Heart left ventricle (tissue), 16 donors: ENCODE results near the gene NIPBL. TPM values are rescaled to one million over a fixed set of nuclear protein-coding genes. Genes with fewer than 3 reads are reported as not detected.

Source experiments
- ATAC-seq, 4 donors: fragments of 200-7000 bp; cut with Tn5 transposase; one replicate each; pipeline ENCODE4 v1.9.1; 2020 to 2022; ENCODE audit warnings: moderate library complexity in 4 of 4, mild to moderate bottlenecking in 3 of 4, moderate number of reproducible peaks in 1 of 4
- DNase-seq, 5 donors: peaks; one replicate each; pipeline ENCODE4 v3.0.0-alpha.2; 2020
- H3K27ac ChIP-seq, 12 donors: fragments of 200-600 bp; sonication (generic) in 4 of 12; one replicate each; pipeline versions ENCODE4 v1.5.0 to v1.8.0; 2016 to 2022; ENCODE audit warnings: mild to moderate bottlenecking in 2 of 12
- H3K27me3 ChIP-seq, 9 donors: fragments of 200-600 bp; sonication (generic) in 2 of 9; one replicate each; pipeline versions ENCODE4 v1.5.1 to v1.8.0; 2016 to 2022; ENCODE audit warnings: mild to moderate bottlenecking in 3 of 9
- H3K36me3 ChIP-seq, 9 donors: fragments of 200-600 bp; sonication (generic) in 2 of 9; one replicate each; pipeline versions ENCODE4 v1.5.0 to v1.8.0; 2018 to 2022; ENCODE audit warnings: mild to moderate bottlenecking in 2 of 9
- H3K4me1 ChIP-seq, 12 donors: fragments of 200-600 bp; sonication (generic) in 4 of 12; one replicate each; pipeline versions ENCODE4 v1.5.0 to v1.8.0; 2016 to 2022; ENCODE audit warnings: mild to moderate bottlenecking in 3 of 12
- H3K4me3 ChIP-seq, 12 donors: fragments of 200-600 bp; sonication (generic) in 4 of 12; one replicate each; pipeline versions ENCODE4 v1.5.0 to v1.8.0; 2017 to 2022; ENCODE audit warnings: mild to moderate bottlenecking in 9 of 12, moderate library complexity in 4 of 12
- H3K9me3 ChIP-seq, 12 donors: fragments of 200-600 bp; sonication (generic) in 4 of 12; one replicate each; pipeline versions ENCODE4 v1.5.0 to v1.8.0; 2016 to 2022; ENCODE audit warnings: mild to moderate bottlenecking in 1 of 12
- CTCF ChIP-seq, 12 donors: fragments of 200-600 bp; sonication (generic) in 4 of 12; IDR thresholded peaks; one replicate each; pipeline versions ENCODE4 v1.5.0 to v1.8.0; 2018 to 2022; ENCODE audit warnings: antibody characterized with exemption in 12 of 12, mild to moderate bottlenecking in 5 of 12
- POLR2A ChIP-seq, 2 donors: fragments of 450-650 bp; IDR thresholded peaks; one replicate each; pipeline ENCODE4 v1.6.1; 2017; ENCODE audit warnings: antibody characterized with exemption in 2 of 2, mild to moderate bottlenecking in 2 of 2, moderate library complexity in 2 of 2
- WGBS, 4 donors: extraction: QIAGEN DNeasy Blood & Tissue Kit in 2 of 4; methylation state at CpG; one replicate each; pipeline versions ENCODE4 v1.1.5 to v1.1.7; 2013 to 2018; 5-methylcytosine and 5-hydroxymethylcytosine counted together
- intact Hi-C, 10 donors: fragments of 100-400 bp; cut with DNase I; formaldehyde crosslinking; loops; one replicate each; pipeline versions ENCODE4 v1.11.1 to v1.14.2; 2022
- polyA plus RNA-seq, 2 donors: library from polyadenylated mRNA; stranded (reverse); fragments of 200-250 nt; gene quantifications; one replicate each; pipeline ENCODE4 v1.2.3, GENCODE V29; 2013
- total RNA-seq, 9 donors: library from RNA; depleted of rRNA in 2 of 9; stranded (reverse); fragments of >200 nt in 2 of 9; fragmentation: NEBNext Ultra II Directional in 3 of 9; extraction: Animal tissue kit (Norgen Biotek cat#: 25700) in 3 of 9; gene quantifications; one replicate each; pipeline versions ENCODE4 v1.1.0 to v1.2.4, GENCODE V29; 2016 to 2023
- donor health status: ischemic (EF 13 %, LVEDD 7.1; RV severe dilation, severe dysfunction).
- donor health status: healthy with polysubstance abuse.
- donor health status: DM: no; HTN: yes; CAD: no.
- donor health status: DM: no; HTN: no; CAD: no.
- donor health status: ischemic (EF 25% LVEDD 6.9; RV normal size, moderate dysfunction).
- donor health status: ischemic (EF 25% LVEDD 5.7; RV mildly dilated, moderate dysfunction).
- donor health status: healthy.
- donor health status: DM: yes; HTN: yes; CAD: no.
- donor health status: ischemic (EF 35%, LVEDD 5.7; RV mildly dilated, moderate dysfunction).
- donor health status: nonischemic (EF 11% LVEDD 7.7; RV severe dilation, severe dysfunction).
- donor health status: DM: yes; HTN: yes; CAD: no.
- donor health status: PGD.
- donor health status: ischemic (EF 29% LVEDD 5.4; RV normal size, mild dysfunction).
- donor health status: nonischemic (EF 23%, LVEDD 6.1; RV moderate dilation, normal function).

NIPBL gene
- total and polyA plus RNA-seq, 11 donors, result 13.2 to 57.3 (median 38.2) TPM

GRCh38 chr5:37064442-37064841 lies 187.9 kb downstream of the NIPBL start:
- no peak for DNase-seq
- H3K27me3 ChIP-seq, result no peaks in the 10 kb centered on the region
- H3K27ac ChIP-seq, result no peak overlapping the region
- ATAC-seq, result no peak
- TF ChIP-seq POLR2A (IDR thresholded peaks at IDR 0.05), result no peak
- TF ChIP-seq CTCF (IDR thresholded peaks at IDR 0.05), result no peak
- no peaks in the 10 kb centered on the region for H3K9me3 ChIP-seq
- no peaks in the 10 kb centered on the region for H3K4me1 ChIP-seq
- intact Hi-C loops, result no loop called here
- peaks cover 3 to 78% (median 63%) of the 10 kb centered on the region in 9 donors for H3K36me3 ChIP-seq
- no peak overlapping the region for H3K4me3 ChIP-seq
- 87 to 90% (median 89%) methylated on average over 9 of the region's 9 CpGs for WGBS, 4 donors

DNA sequence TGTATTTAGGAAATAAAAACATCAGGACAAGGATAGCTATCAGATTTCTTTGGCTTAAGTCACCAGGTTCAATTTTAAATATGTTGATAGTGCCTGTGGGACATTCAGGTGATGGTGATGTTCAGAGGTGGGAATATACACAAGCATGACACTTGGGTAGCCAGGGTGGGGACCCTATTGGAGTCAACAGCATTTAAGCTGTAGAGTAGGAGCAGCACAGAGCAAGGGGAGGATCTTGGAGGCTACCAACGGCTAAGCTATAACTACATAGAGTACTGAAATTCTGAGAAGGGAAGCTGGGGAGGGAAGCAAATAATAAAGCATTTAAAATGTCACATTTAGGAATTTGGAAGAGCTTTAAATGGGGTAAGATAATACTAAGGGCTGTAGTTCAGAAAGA lies 194.9 kb downstream of the NIPBL start:
- no peak for ATAC-seq
- Histone ChIP-seq H3K9me3 (no peaks in the 10 kb centered on the region), H3K4me1 (peaks cover 0 to 6% (median 0%) of the 10 kb centered on the region in 12 donors), H3K4me3 (no peak overlapping the region), H3K27ac (no peak overlapping the region), H3K27me3 (no peaks in the 10 kb centered on the region), H3K36me3 (peaks cover 0 to 7% (median under 1%) of the 10 kb centered on the region in 9 donors)
- DNase-seq, result no peak
- WGBS, 4 donors, result 67 to 80% (median 75%) methylated on average over 1 of the region's 1 CpG
- TF ChIP-seq CTCF (IDR thresholded peaks at IDR 0.05) (no peak), POLR2A (IDR thresholded peaks at IDR 0.05) (no peak)
- intact Hi-C loops, result no loop called here

DNA sequence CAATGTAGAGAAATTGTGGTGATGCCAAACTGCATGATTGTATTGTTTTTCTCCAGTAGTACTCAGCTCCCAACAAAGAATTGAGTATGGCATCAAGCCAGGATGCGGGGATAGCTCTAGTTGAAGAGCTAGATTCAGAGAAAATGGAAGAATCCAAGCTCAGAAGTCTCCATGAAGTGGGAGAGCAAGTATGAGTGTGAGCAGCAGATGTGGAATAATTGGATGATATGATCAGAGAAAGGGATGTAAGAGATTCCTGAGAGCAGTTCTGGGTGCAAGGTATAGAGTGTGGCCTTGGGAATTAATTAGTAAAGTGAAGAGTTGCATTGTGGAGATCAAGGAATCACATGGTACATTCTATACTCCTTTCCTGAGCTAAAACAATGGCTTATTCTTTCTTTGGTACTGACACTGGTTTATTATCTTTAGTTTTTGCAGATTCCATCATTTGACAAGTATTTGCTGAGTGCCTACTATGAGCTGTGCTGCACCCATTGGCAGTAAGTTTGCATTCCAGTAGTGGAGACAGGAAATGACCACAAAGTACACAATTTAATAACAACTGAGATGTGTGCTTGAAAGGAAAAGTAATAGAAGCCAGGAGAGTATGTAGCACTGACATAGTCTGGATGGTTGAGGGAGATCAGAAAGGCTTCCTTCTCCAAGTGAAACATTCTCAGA lies 195.5 kb downstream of the NIPBL start:
- Histone ChIP-seq H3K27ac (no peak overlapping the region), H3K27me3 (no peaks in the 10 kb centered on the region), H3K4me1 (peaks cover 0 to 6% (median 0%) of the 10 kb centered on the region in 12 donors), H3K36me3 (peaks cover 0 to 3% (median 0%) of the 10 kb centered on the region in 9 donors), H3K9me3 (no peaks in the 10 kb centered on the region), H3K4me3 (no peak overlapping the region)
- intact Hi-C loops, result no loop called here
- DNase-seq (no peak), ATAC-seq (peak in 2 of 4 donors; percentile 13 to 61)
- TF ChIP-seq POLR2A (IDR thresholded peaks at IDR 0.05) (no peak), CTCF (IDR thresholded peaks at IDR 0.05) (no peak)
- 55 to 66% (median 61%) methylated on average over 1 of the region's 1 CpG for WGBS, 4 donors

- Histone ChIP-seq H3K27ac (no peak overlapping the region), H3K9me3 (no peaks in the 10 kb centered on the region), H3K36me3 (peaks cover 0 to 23% (median 7%) of the 10 kb centered on the region in 9 donors), H3K4me1 (peaks cover 0 to 6% (median 0%) of the 10 kb centered on the region in 12 donors), H3K4me3 (no peak overlapping the region), H3K27me3 (no peaks in the 10 kb centered on the region)
- no peak for DNase-seq
- intact Hi-C loops, result no loop called here
- TF ChIP-seq CTCF (IDR thresholded peaks at IDR 0.05) (no peak), POLR2A (IDR thresholded peaks at IDR 0.05) (no peak)
- 67 to 78% (median 73%) methylated on average over 3 of the region's 3 CpGs for WGBS, 4 donors
- ATAC-seq, result no peak
These were observed 198.9 kb downstream of the NIPBL start for GRCh38 chr5:37075399-37075950.
